H9 (cell line): Measurements from ENCODE around the gene TMEM127. TPM values are rescaled to one million over a fixed set of nuclear protein-coding genes. Genes with fewer than 3 reads are reported as not detected.

Source experiments
- DNase-seq: peaks from one replicate; pipeline ENCODE4 v3.0.0-alpha.2; 2017
- H2AFZ ChIP-seq: one replicate; pipeline ENCODE4 v1.6.1; 2013; ENCODE audit warnings: mild to moderate bottlenecking, low read length, control low read depth, moderate library complexity
- H2AK5ac ChIP-seq: 2 replicates; pipeline ENCODE4 v1.6.1; 2013; ENCODE audit warnings: low read length, control low read depth, mixed read lengths; ENCODE audit not compliant: insufficient read length
- H2BK120ac ChIP-seq: one replicate; pipeline ENCODE4 v1.6.1; 2013; ENCODE audit warnings: low read depth, mild to moderate bottlenecking, low read length, control low read depth, inconsistent platforms; ENCODE audit not compliant: poor library complexity, severe bottlenecking
- H2BK12ac ChIP-seq: 2 replicates; pipeline ENCODE4 v1.6.1; 2013; ENCODE audit warnings: low read length, control low read depth, mixed read lengths, low read depth; ENCODE audit not compliant: insufficient read length
- H2BK15ac ChIP-seq: 2 replicates; pipeline ENCODE4 v1.6.1; 2013; ENCODE audit warnings: low read depth, low read length, control low read depth
- H2BK20ac ChIP-seq: one replicate; pipeline ENCODE4 v1.6.1; 2013; ENCODE audit warnings: low read depth, mild to moderate bottlenecking, low read length, control low read depth, inconsistent platforms; ENCODE audit not compliant: poor library complexity, severe bottlenecking
- H2BK5ac ChIP-seq: 2 replicates; pipeline ENCODE4 v1.6.1; 2013; ENCODE audit warnings: low read length, control low read depth, mixed read lengths; ENCODE audit not compliant: insufficient read length
- H3K14ac ChIP-seq: 2 replicates; pipeline ENCODE4 v1.6.1; 2013; ENCODE audit warnings: low read length, control low read depth; ENCODE audit not compliant: insufficient read depth
- H3K18ac ChIP-seq: 2 replicates; pipeline ENCODE4 v1.6.1; 2013; ENCODE audit warnings: low read depth, mild to moderate bottlenecking, mixed read lengths, low read length, control low read depth; ENCODE audit not compliant: insufficient read length
- H3K23ac ChIP-seq: 2 replicates; pipeline ENCODE4 v1.6.1; 2013; ENCODE audit warnings: low read length, control low read depth, mixed read lengths, low read depth; ENCODE audit not compliant: insufficient read length
- H3K23me2 ChIP-seq: 2 replicates; pipeline ENCODE4 v1.6.1; 2013; ENCODE audit warnings: low read depth, mild to moderate bottlenecking, mixed read lengths, low read length, control low read depth; ENCODE audit not compliant: insufficient read length, poor library complexity, severe bottlenecking
- H3K27ac ChIP-seq: 2 replicates; pipeline ENCODE4 v1.5.1; 2013; ENCODE audit warnings: low read length, control low read depth, mixed read lengths, low read depth; ENCODE audit not compliant: insufficient read length
- H3K27me3 ChIP-seq: 2 replicates; pipeline ENCODE4 v1.6.1; 2013; ENCODE audit warnings: low read length, control low read depth, inconsistent platforms; ENCODE audit not compliant: insufficient read depth
- H3K4ac ChIP-seq: 2 replicates; pipeline ENCODE4 v1.6.1; 2013; ENCODE audit warnings: low read depth, mild to moderate bottlenecking, control low read depth, inconsistent platforms, low read length, moderate library complexity
- H3K4me1 ChIP-seq: 2 replicates; pipeline ENCODE4 v1.6.1; 2013; ENCODE audit warnings: low read length, control low read depth, inconsistent platforms; ENCODE audit not compliant: insufficient read depth
- H3K4me2 ChIP-seq: 2 replicates; pipeline ENCODE4 v1.6.1; 2013; ENCODE audit warnings: low read length, control low read depth, mixed read lengths; ENCODE audit not compliant: insufficient read length, insufficient read depth
- H3K56ac ChIP-seq: 2 replicates; pipeline ENCODE4 v1.6.1; 2013; ENCODE audit warnings: low read depth, mild to moderate bottlenecking, mixed read lengths, low read length, control low read depth; ENCODE audit not compliant: insufficient read length
- H3K79me1 ChIP-seq: 2 replicates; pipeline ENCODE4 v1.6.1; 2013; ENCODE audit warnings: low read depth, mild to moderate bottlenecking, moderate library complexity, low read length, control low read depth, inconsistent platforms; ENCODE audit not compliant: insufficient read depth, poor library complexity, severe bottlenecking
- H3K79me2 ChIP-seq: 2 replicates; pipeline ENCODE4 v1.6.1; 2013; ENCODE audit warnings: low read length, control low read depth, inconsistent platforms; ENCODE audit not compliant: insufficient read depth
- H3K9ac ChIP-seq: 2 replicates; pipeline ENCODE4 v1.6.1; 2013; ENCODE audit warnings: low read length, control low read depth, mixed read lengths; ENCODE audit not compliant: insufficient read length; ENCODE audit errors: extremely low read depth
- H3K9me3 ChIP-seq: one replicate; pipeline ENCODE4 v1.6.1; 2013; ENCODE audit warnings: low read depth, low read length, inconsistent platforms; ENCODE audit not compliant: control insufficient read depth
- H3T11ph ChIP-seq: one replicate; pipeline ENCODE4 v1.6.1; 2013; ENCODE audit warnings: mild to moderate bottlenecking, low read length, control low read depth, inconsistent platforms
- H4K20me1 ChIP-seq: one replicate; pipeline ENCODE4 v1.6.1; 2013; ENCODE audit not compliant: control insufficient read depth, insufficient read length, insufficient read depth
- H4K5ac ChIP-seq: 2 replicates; pipeline ENCODE4 v1.6.1; 2013; ENCODE audit warnings: low read depth, mild to moderate bottlenecking, mixed read lengths, low read length, control low read depth; ENCODE audit not compliant: insufficient read length
- H4K8ac ChIP-seq: replicated peaks from 2 replicates; pipeline ENCODE4 v1.6.1; 2013; ENCODE audit warnings: low read length, control low read depth, mixed read lengths, low read depth; ENCODE audit not compliant: insufficient read length
- H4K91ac ChIP-seq: 2 replicates; pipeline ENCODE4 v1.6.1; 2013; ENCODE audit warnings: low read depth, mild to moderate bottlenecking, moderate library complexity, mixed read lengths, low read length, control low read depth; ENCODE audit not compliant: insufficient read length
- H3K27ac Mint-ChIP-seq, 3 experiments: 2 replicates in 2 of 3; 3 replicates in 1 of 3; pipeline ENCODE4 v1.8.0; 2020 to 2021; ENCODE audit warnings: mixed read lengths in 3 of 3, mild to moderate bottlenecking in 1 of 3, moderate library complexity in 1 of 3
- H3K27me3 Mint-ChIP-seq: 2 replicates; pipeline ENCODE4 v1.8.0; 2021; ENCODE audit warnings: low read depth, mild to moderate bottlenecking, moderate library complexity, mixed read lengths
- H3K36me3 Mint-ChIP-seq, 3 experiments: 2 replicates in 2 of 3; 3 replicates in 1 of 3; pipeline ENCODE4 v1.8.0; 2020 to 2021; ENCODE audit warnings: low read depth in 3 of 3, mixed read lengths in 3 of 3; ENCODE audit not compliant: insufficient read depth in 1 of 3
- H3K4me1 Mint-ChIP-seq, 2 experiments: 2 replicates each; pipeline ENCODE4 v1.8.0; 2020; ENCODE audit warnings: mixed read lengths in 2 of 2
- H3K4me3 Mint-ChIP-seq, 2 experiments: 2 replicates in 1 of 2; 3 replicates in 1 of 2; pipeline ENCODE4 v1.8.0; 2020 to 2021; ENCODE audit warnings: mild to moderate bottlenecking in 2 of 2, mixed read lengths in 2 of 2, moderate library complexity in 1 of 2
- H3K9me3 Mint-ChIP-seq, 2 experiments: 2 replicates in 1 of 2; 3 replicates in 1 of 2; pipeline ENCODE4 v1.8.0; 2020; ENCODE audit warnings: mild to moderate bottlenecking in 2 of 2, mixed read lengths in 2 of 2, moderate library complexity in 1 of 2
- whole genome bisulfite sequencing: extraction: QIAGEN DNeasy Blood & Tissue Kit; methylation state at CpG from one replicate; pipeline ENCODE4 v1.1.7; 2013; ENCODE audit warnings: missing lambda C conversion rate, low lambda C conversion rate, mixed read lengths; ENCODE audit not compliant: insufficient read length; ENCODE audit errors: extremely low coverage; 5-methylcytosine and 5-hydroxymethylcytosine counted together
- total RNA-seq: library from RNA; stranded (reverse); gene quantifications from 2 replicates; pipeline ENCODE4 v1.2.1, GENCODE V29; 2021
- TF ChIP-seq, protein P1 (sequence below): fragments of 200-600 bp; sonication (generic); conservative IDR thresholded peaks from 3 replicates; pipeline ENCODE4 v1.8.0; 2021; ENCODE audit warnings: antibody characterized with exemption, mild to moderate bottlenecking

Gene TMEM127
- total RNA-seq, 1 experiment from 2014 or later = 30.1 TPM

DNA sequence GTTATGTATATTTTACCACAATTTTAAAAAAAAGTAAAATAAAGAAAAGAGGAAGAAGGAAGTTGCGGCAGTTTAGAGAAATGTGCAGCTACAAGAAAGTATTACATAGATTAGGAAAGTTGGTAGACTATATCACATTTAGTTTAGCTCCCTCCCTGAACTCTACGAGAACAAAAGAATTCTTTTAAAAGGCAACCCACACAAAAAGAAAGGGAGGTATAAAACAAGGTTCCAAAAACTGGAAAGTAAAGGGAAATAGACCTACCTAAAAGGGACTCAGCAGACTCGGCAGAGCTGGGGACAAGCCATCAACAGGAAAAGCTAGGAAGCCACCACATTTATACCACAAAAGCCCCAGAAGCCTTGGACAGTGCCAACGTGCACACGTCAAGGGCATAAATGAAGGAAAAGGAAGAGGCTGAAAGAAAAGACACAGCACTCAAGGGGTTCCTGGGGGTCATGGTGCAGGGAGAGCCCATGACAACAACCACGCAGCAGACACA is 9.1 kb downstream of the TMEM127 start:
- TF ChIP-seq, protein P1, sequence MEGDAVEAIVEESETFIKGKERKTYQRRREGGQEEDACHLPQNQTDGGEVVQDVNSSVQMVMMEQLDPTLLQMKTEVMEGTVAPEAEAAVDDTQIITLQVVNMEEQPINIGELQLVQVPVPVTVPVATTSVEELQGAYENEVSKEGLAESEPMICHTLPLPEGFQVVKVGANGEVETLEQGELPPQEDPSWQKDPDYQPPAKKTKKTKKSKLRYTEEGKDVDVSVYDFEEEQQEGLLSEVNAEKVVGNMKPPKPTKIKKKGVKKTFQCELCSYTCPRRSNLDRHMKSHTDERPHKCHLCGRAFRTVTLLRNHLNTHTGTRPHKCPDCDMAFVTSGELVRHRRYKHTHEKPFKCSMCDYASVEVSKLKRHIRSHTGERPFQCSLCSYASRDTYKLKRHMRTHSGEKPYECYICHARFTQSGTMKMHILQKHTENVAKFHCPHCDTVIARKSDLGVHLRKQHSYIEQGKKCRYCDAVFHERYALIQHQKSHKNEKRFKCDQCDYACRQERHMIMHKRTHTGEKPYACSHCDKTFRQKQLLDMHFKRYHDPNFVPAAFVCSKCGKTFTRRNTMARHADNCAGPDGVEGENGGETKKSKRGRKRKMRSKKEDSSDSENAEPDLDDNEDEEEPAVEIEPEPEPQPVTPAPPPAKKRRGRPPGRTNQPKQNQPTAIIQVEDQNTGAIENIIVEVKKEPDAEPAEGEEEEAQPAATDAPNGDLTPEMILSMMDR = no peak
- no peaks in the 10 kb centered on the region for H3K4me1 ChIP-seq
- no peak overlapping the region for H2BK12ac ChIP-seq
- no peak overlapping the region for H2AFZ ChIP-seq
- H3K27ac ChIP-seq = no peak overlapping the region
- Mint-ChIP-seq H3K36me3 (peaks cover 10 to 50% (median 33%) of the 10 kb centered on the region in 3 experiments; a peak in 6 of 7 replicates), H3K9me3 (no peaks in the 10 kb centered on the region), H3K27ac (peak overlapping the region in 1 of 3 experiments; percentile 86; a peak in 2 of 7 replicates), H3K4me1 (peaks cover 7 to 15% of the 10 kb centered on the region in 2 experiments), H3K4me3 (no peak overlapping the region), H3K27me3 (no peaks in the 10 kb centered on the region)
- no peak overlapping the region for H2BK20ac ChIP-seq
- no peaks in the 10 kb centered on the region for H3K9me3 ChIP-seq
- no peak overlapping the region for H4K5ac ChIP-seq
- no peak overlapping the region for H3K4me2 ChIP-seq
- H3K9ac ChIP-seq = no peak overlapping the region
- no peaks in the 10 kb centered on the region for H4K20me1 ChIP-seq
- H3K18ac ChIP-seq = no peak overlapping the region
- no peak overlapping the region for H2BK15ac ChIP-seq
- no peak overlapping the region for H4K8ac ChIP-seq
- H2BK5ac ChIP-seq = no peak overlapping the region
- H4K91ac ChIP-seq = no peak overlapping the region
- H3T11ph ChIP-seq = no peak overlapping the region
- no peak for DNase-seq
- no peaks in the 10 kb centered on the region for H3K79me2 ChIP-seq
- H3K23ac ChIP-seq = no peak overlapping the region
- no peak overlapping the region for H3K56ac ChIP-seq
- WGBS = no CpG with 5 or more reads among the region's 6 CpGs
- no peak overlapping the region for H2BK120ac ChIP-seq
- no peak overlapping the region for H3K14ac ChIP-seq
- no peak overlapping the region for H3K4ac ChIP-seq
- H3K27me3 ChIP-seq = no peaks in the 10 kb centered on the region
- H3K79me1 ChIP-seq = no peaks in the 10 kb centered on the region
- H3K23me2 ChIP-seq = no peaks in the 10 kb centered on the region
- no peak overlapping the region for H2AK5ac ChIP-seq
